SK-N-SH (cell line): ENCODE measurements around the gene EWSR1. TPM values are rescaled to one million over a fixed set of nuclear protein-coding genes. Genes with fewer than 3 reads are reported as not detected.

Experiments
- CTCF ChIA-PET: fragments of 300-600, 350-600 bp; formaldehyde crosslinking; extraction: SDS; loops from one replicate; lab custom pipeline; 2021; lab: Yijun Ruan, JAX
- POLR2A ChIA-PET: fragments of 350-600 bp; sonication (Branson Sonifier 250); formaldehyde crosslinking; extraction: SDS; loops from one replicate; lab custom pipeline; 2020; ENCODE audit warnings: antibody characterized with exemption, inconsistent platforms; lab: Yijun Ruan, JAX
- DNase-seq: peaks from one replicate; pipeline ENCODE4 v3.0.0; 2012
- H2AFZ ChIP-seq: fragments of 200-600 bp; sonication (generic); 2 replicates; pipeline ENCODE4 v1.8.1; 2016; ENCODE audit warnings: antibody characterized with exemption, mild to moderate bottlenecking, low read depth
- H3F3A ChIP-seq: fragments of 200-600 bp; sonication (generic); replicated peaks from 2 replicates; pipeline ENCODE3; 2016; ENCODE audit warnings: antibody characterized with exemption, mild to moderate bottlenecking; ENCODE audit not compliant: insufficient read depth
- H3K27ac ChIP-seq, 2 experiments: fragments of 200-500 bp in 1 of 2; fragments of 200-600 bp in 1 of 2; sonication (Bioruptor generic) in 1 of 2; sonication (generic), shearing (Covaris generic) in 1 of 2; 2 replicates each; pipeline versions ENCODE4 v1.5.1 to v1.6.1; 2014 to 2016; ENCODE audit warnings: low read depth in 2 of 2, inconsistent platforms in 1 of 2, low read length in 1 of 2, mild to moderate bottlenecking in 1 of 2, mixed read lengths in 1 of 2
- H3K27me3 ChIP-seq: fragments of 200-600 bp; sonication (generic), shearing (Covaris generic); 2 replicates; pipeline ENCODE4 v1.6.1; 2016; ENCODE audit warnings: mixed run types; ENCODE audit not compliant: insufficient read depth
- H3K36me3 ChIP-seq, 2 experiments: fragments of 200-500 bp in 1 of 2; fragments of 200-600 bp in 1 of 2; sonication (Bioruptor generic) in 1 of 2; sonication (generic) in 1 of 2; replicated peaks in 1 of 2; 2 replicates each; pipeline versions ENCODE3 to v1.5.1; 2014 to 2016; ENCODE audit warnings: low read length in 1 of 2, mild to moderate bottlenecking in 1 of 2; ENCODE audit not compliant: insufficient read depth in 2 of 2, control insufficient read depth in 1 of 2
- H3K4me1 ChIP-seq, 2 experiments: fragments of 200-500 bp in 1 of 2; fragments of 200-600 bp in 1 of 2; sonication (Bioruptor generic) in 1 of 2; sonication (generic), shearing (Covaris generic) in 1 of 2; 2 replicates each; pipeline versions ENCODE4 v1.5.1 to v1.6.1; 2014 to 2016; ENCODE audit warnings: low read depth in 1 of 2, low read length in 1 of 2, mixed run types in 1 of 2; ENCODE audit not compliant: insufficient read depth in 2 of 2, control insufficient read depth in 1 of 2
- H3K4me2 ChIP-seq: fragments of 200-600 bp; sonication (generic), shearing (Covaris generic); 2 replicates; pipeline ENCODE4 v1.6.1; 2017; ENCODE audit warnings: mixed run types
- H3K4me3 ChIP-seq, 2 experiments: fragments of 200-500 bp in 1 of 2; fragments of 200-600 bp in 1 of 2; sonication (Bioruptor generic) in 1 of 2; sonication (generic), shearing (Covaris generic) in 1 of 2; 2 replicates each; pipeline versions ENCODE4 v1.5.1 to v1.8.1; 2014 to 2016; ENCODE audit warnings: low read depth in 2 of 2, inconsistent platforms in 1 of 2, low read length in 1 of 2, mild to moderate bottlenecking in 1 of 2, mixed read lengths in 1 of 2, moderate library complexity in 1 of 2
- H3K79me2 ChIP-seq: fragments of 200-600 bp; sonication (generic); 2 replicates; pipeline ENCODE4 v1.8.1; 2017; ENCODE audit warnings: mild to moderate bottlenecking; ENCODE audit not compliant: insufficient read depth
- H3K9ac ChIP-seq: fragments of 200-600 bp; sonication (generic); 2 replicates; pipeline ENCODE4 v1.6.1; 2017; ENCODE audit warnings: mixed run types
- H3K9me2 ChIP-seq: fragments of 200-600 bp; sonication (generic); 2 replicates; pipeline ENCODE4 v1.6.1; 2017; ENCODE audit warnings: mixed run types
- H3K9me3 ChIP-seq: fragments of 200-600 bp; sonication (generic); 2 replicates; pipeline ENCODE4 v1.6.1; 2017; ENCODE audit warnings: mixed run types, mild to moderate bottlenecking, moderate library complexity
- H4K20me1 ChIP-seq: fragments of 200-600 bp; sonication (generic); 2 replicates; pipeline ENCODE4 v1.6.1; 2017; ENCODE audit warnings: mild to moderate bottlenecking, mixed run types; ENCODE audit not compliant: insufficient read depth
- ELF1 ChIP-seq: IDR thresholded peaks from 2 replicates; pipeline ENCODE4 v1.4.0; 2012
- EP300 ChIP-seq, 2 experiments: IDR thresholded peaks; 2 replicates each; pipeline versions ENCODE4 v1.4.0 to v1.6.1; 2012; ENCODE audit warnings: borderline replicate concordance in 1 of 2, low read depth in 1 of 2, low read length in 1 of 2
- EZH2phosphoT487 ChIP-seq: fragments of 200-600 bp; sonication (generic); IDR thresholded peaks from 2 replicates; pipeline ENCODE4 v1.6.1; 2017; ENCODE audit warnings: low read depth, mixed run types, mild to moderate bottlenecking, antibody characterized with exemption, moderate library complexity, borderline replicate concordance
- FOSL2 ChIP-seq: IDR thresholded peaks from 2 replicates; pipeline ENCODE4 v1.4.0; 2012; ENCODE audit warnings: low read depth, mild to moderate bottlenecking, moderate library complexity, borderline replicate concordance
- NFIC ChIP-seq: IDR thresholded peaks from 2 replicates; pipeline ENCODE4 v1.4.0; 2012; ENCODE audit warnings: borderline replicate concordance
- POLR2AphosphoS5 ChIP-seq: IDR thresholded peaks from 2 replicates; pipeline ENCODE4 v1.6.1; 2012; ENCODE audit warnings: low read depth, low read length
- RAD21 ChIP-seq: IDR thresholded peaks from 2 replicates; pipeline ENCODE4 v1.6.1; 2012; ENCODE audit warnings: mild to moderate bottlenecking, low read length
- RCOR1 ChIP-seq: fragments of 150-350 bp; IDR thresholded peaks from 2 replicates; pipeline ENCODE4 v1.6.1; 2017; ENCODE audit warnings: antibody characterized with exemption, low read length
- RXRA ChIP-seq: IDR thresholded peaks from 2 replicates; pipeline ENCODE4 v1.4.0; 2012; ENCODE audit warnings: low read depth, mild to moderate bottlenecking, borderline replicate concordance
- SMC3 ChIP-seq: IDR thresholded peaks from 2 replicates; pipeline ENCODE4 v1.6.1; 2012; ENCODE audit warnings: low read depth, low read length, improper control_type of control experiment
- TAF1 ChIP-seq: IDR thresholded peaks from 2 replicates; pipeline ENCODE4 v1.6.1; 2012; ENCODE audit warnings: low read depth, mild to moderate bottlenecking, low read length, moderate library complexity, borderline replicate concordance
- USF1 ChIP-seq: IDR thresholded peaks from 2 replicates; pipeline ENCODE4 v1.4.0; 2012; ENCODE audit warnings: low read depth, borderline replicate concordance
- USF2 ChIP-seq: fragments of 150-350 bp; IDR thresholded peaks from 2 replicates; pipeline ENCODE4 v1.6.1; 2017; ENCODE audit warnings: antibody characterized with exemption, low read length, low read depth, borderline replicate concordance
- YY1 ChIP-seq: IDR thresholded peaks from 2 replicates; pipeline ENCODE4 v1.4.0; 2012; ENCODE audit warnings: low read depth, mild to moderate bottlenecking
- WGBS: methylation state at CpG from one replicate; pipeline ENCODE4 v1.1.6; 2017; ENCODE audit warnings: low lambda C conversion rate; 5-methylcytosine and 5-hydroxymethylcytosine counted together
- polyA plus RNA-seq, 3 experiments: library from polyadenylated mRNA; depleted of rRNA; stranded (reverse); fragments of >200 nt; gene quantifications; 2 replicates each; pipeline ENCODE4 v1.2.3, GENCODE V29; 2012
- TF ChIP-seq, protein P1 (sequence below): fragments of 150-350 bp; IDR thresholded peaks from 2 replicates; pipeline ENCODE4 v1.6.1; 2016; ENCODE audit warnings: mild to moderate bottlenecking, low read depth, low read length
- TF ChIP-seq, protein P2 (sequence below): IDR thresholded peaks from 2 replicates; pipeline ENCODE4 v1.6.1; 2012; ENCODE audit warnings: mild to moderate bottlenecking, low read depth, low read length, moderate library complexity

EWSR1 gene
- polyA plus RNA-seq, 1 of the 3 experiments (the other 2 are of a cell fraction) = 173 TPM

- TF ChIP-seq USF1 (no peak), ELF1 (no peak), USF2 (no peak)
- ChIA-PET POLR2A (interaction anchor here (0.6 to 0.7 kb wide), 2 partner anchors 8 to 142 kb away, joined by 3 to 7 read pairs; no protein-coding TSS in a partner anchor), CTCF (interaction anchor here (0.9 to 2.2 kb wide), 4 partner anchors 9 to 24 kb away, joined by 3 to 5 read pairs (median 4); no protein-coding TSS in a partner anchor)
- DNase-seq = no peak
- Histone ChIP-seq H3K27me3 (no peaks in the 10 kb centered on the region), H3K4me2 (no peak overlapping the region), H3K36me3 (peaks cover 4 to 62% of the 10 kb centered on the region in 2 experiments), H3K9ac (no peak overlapping the region), H3F3A (no peaks in the 10 kb centered on the region), H3K79me2 (no peaks in the 10 kb centered on the region), H3K4me1 (peaks cover 0 to 18% of the 10 kb centered on the region in 2 experiments; a peak in 1 of 4 replicates), H3K27ac (no peak overlapping the region), H3K4me3 (no peak overlapping the region), H4K20me1 (no peaks in the 10 kb centered on the region), H3K9me2 (no peaks in the 10 kb centered on the region), H2AFZ (no peak overlapping the region), H3K9me3 (no peaks in the 10 kb centered on the region)
- 93% methylated on average over 5 of the region's 12 CpGs for WGBS
These were observed 66.8 kb downstream of the EWSR1 start for GRCh38 chr22:29334696-29335344.

DNA sequence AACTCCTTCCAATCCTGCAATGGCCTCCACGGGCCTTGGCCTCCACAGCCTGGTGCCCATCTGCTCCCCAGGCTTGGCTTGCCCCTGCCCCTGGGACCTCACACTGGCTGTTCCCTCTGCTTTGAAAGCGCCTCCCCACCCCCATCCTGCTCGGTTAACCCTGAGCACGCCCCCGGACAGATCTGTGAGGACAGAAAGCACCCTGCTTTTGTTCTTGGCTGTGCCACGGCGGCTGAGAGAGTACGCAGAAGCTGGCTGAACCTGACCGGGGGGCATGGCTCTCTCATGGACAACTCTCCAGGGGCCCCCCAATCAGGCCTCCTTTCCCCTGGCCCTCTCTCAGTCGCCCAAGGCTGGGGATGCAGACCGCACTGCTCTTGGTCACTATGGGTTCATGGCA lies 67.6 kb downstream of the EWSR1 start:
- ChIA-PET POLR2A (no interaction called here), CTCF (interaction anchor here (1.1 to 2.2 kb wide), 3 partner anchors 8 to 23 kb away, joined by 3 to 5 read pairs (median 4); no protein-coding TSS in a partner anchor)
- Histone ChIP-seq H3F3A (no peaks in the 10 kb centered on the region), H3K9me2 (no peaks in the 10 kb centered on the region), H3K4me1 (peaks cover 0 to 18% of the 10 kb centered on the region in 2 experiments; a peak in 1 of 4 replicates), H3K4me3 (no peak overlapping the region), H3K9me3 (no peaks in the 10 kb centered on the region), H3K9ac (no peak overlapping the region), H3K27ac (no peak overlapping the region), H4K20me1 (no peaks in the 10 kb centered on the region), H3K36me3 (peaks cover 5 to 65% of the 10 kb centered on the region in 2 experiments), H3K27me3 (no peaks in the 10 kb centered on the region), H2AFZ (no peak overlapping the region), H3K79me2 (no peaks in the 10 kb centered on the region), H3K4me2 (no peak overlapping the region)
- WGBS = 90% methylated on average over 7 of the region's 11 CpGs
- DNase-seq = no peak
- TF ChIP-seq EP300 (IDR thresholded peaks at IDR 0.05; ENCODE audit: borderline replicate concordance in 1 of 2, low read depth in 1 of 2, low read length in 1 of 2) = no peak
- TF ChIP-seq EZH2phosphoT487 = no peak
- no peak for TF ChIP-seq RCOR1
- TF ChIP-seq YY1 = no peak
- TF ChIP-seq, protein P1, sequence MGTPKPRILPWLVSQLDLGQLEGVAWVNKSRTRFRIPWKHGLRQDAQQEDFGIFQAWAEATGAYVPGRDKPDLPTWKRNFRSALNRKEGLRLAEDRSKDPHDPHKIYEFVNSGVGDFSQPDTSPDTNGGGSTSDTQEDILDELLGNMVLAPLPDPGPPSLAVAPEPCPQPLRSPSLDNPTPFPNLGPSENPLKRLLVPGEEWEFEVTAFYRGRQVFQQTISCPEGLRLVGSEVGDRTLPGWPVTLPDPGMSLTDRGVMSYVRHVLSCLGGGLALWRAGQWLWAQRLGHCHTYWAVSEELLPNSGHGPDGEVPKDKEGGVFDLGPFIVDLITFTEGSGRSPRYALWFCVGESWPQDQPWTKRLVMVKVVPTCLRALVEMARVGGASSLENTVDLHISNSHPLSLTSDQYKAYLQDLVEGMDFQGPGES = no peak
- TF ChIP-seq RAD21 = no peak
- TF ChIP-seq USF2 = no peak
- TF ChIP-seq POLR2AphosphoS5 = no peak
- no peak for TF ChIP-seq TAF1
- TF ChIP-seq, protein P2, sequence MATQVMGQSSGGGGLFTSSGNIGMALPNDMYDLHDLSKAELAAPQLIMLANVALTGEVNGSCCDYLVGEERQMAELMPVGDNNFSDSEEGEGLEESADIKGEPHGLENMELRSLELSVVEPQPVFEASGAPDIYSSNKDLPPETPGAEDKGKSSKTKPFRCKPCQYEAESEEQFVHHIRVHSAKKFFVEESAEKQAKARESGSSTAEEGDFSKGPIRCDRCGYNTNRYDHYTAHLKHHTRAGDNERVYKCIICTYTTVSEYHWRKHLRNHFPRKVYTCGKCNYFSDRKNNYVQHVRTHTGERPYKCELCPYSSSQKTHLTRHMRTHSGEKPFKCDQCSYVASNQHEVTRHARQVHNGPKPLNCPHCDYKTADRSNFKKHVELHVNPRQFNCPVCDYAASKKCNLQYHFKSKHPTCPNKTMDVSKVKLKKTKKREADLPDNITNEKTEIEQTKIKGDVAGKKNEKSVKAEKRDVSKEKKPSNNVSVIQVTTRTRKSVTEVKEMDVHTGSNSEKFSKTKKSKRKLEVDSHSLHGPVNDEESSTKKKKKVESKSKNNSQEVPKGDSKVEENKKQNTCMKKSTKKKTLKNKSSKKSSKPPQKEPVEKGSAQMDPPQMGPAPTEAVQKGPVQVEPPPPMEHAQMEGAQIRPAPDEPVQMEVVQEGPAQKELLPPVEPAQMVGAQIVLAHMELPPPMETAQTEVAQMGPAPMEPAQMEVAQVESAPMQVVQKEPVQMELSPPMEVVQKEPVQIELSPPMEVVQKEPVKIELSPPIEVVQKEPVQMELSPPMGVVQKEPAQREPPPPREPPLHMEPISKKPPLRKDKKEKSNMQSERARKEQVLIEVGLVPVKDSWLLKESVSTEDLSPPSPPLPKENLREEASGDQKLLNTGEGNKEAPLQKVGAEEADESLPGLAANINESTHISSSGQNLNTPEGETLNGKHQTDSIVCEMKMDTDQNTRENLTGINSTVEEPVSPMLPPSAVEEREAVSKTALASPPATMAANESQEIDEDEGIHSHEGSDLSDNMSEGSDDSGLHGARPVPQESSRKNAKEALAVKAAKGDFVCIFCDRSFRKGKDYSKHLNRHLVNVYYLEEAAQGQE = no peak
- no peak for TF ChIP-seq FOSL2
- TF ChIP-seq NFIC = no peak
- TF ChIP-seq RXRA = no peak
- TF ChIP-seq SMC3 = no peak
